K562 (cell line): ENCODE data around the gene RTN4. TPM values are rescaled to one million over a fixed set of nuclear protein-coding genes. Genes with fewer than 3 reads are reported as not detected.

Experiments used
- ARHGAP35 ChIP-seq: fragments of 450-650 bp; IDR thresholded peaks from 2 replicates; pipeline ENCODE4 v1.6.1; 2018; ENCODE audit not compliant: partially characterized antibody
- CHD4 ChIP-seq: fragments of 200-600 bp; sonication (generic); IDR thresholded peaks from 3 replicates; pipeline ENCODE4 v1.6.1; 2012; ENCODE audit warnings: low read depth, mild to moderate bottlenecking, mixed read lengths, low read length, inconsistent platforms; ENCODE audit not compliant: insufficient read depth, insufficient replicate concordance, poor library complexity, severe bottlenecking
- CSDE1 ChIP-seq, 2 experiments: fragments of 450-650 bp; IDR thresholded peaks; 2 replicates each; pipeline ENCODE4 v1.6.1; 2016; ENCODE audit warnings: mild to moderate bottlenecking in 1 of 2
- ESRRB ChIP-seq: fragments of 250-450 bp; sonication (Bioruptor Pico); IDR thresholded peaks from 2 replicates; pipeline ENCODE4 v1.5.0; 2020; ENCODE audit warnings: mild to moderate bottlenecking, moderate library complexity, borderline replicate concordance
- FUS ChIP-seq: fragments of 200-400 bp; formaldehyde crosslinking; optimal IDR thresholded peaks from 2 replicates; pipeline ENCODE3; 2017; ENCODE audit warnings: low read depth, low read length
- GTF2A2 ChIP-seq: IDR thresholded peaks from 2 replicates; pipeline ENCODE4 v1.6.1; 2016; ENCODE audit warnings: mild to moderate bottlenecking, missing genetic modification characterization, missing compliant biosample characterization
- HNRNPLL ChIP-seq: fragments of 200-400 bp; formaldehyde crosslinking; IDR thresholded peaks from 2 replicates; pipeline ENCODE4 v1.6.1; 2017; ENCODE audit warnings: low read length, low read depth, mild to moderate bottlenecking; ENCODE audit not compliant: poor library complexity, severe bottlenecking
- KDM2B ChIP-seq: fragments of 250-450 bp; sonication (Bioruptor Pico); IDR thresholded peaks from 2 replicates; pipeline ENCODE4 v1.8.0; 2021; ENCODE audit warnings: mild to moderate bottlenecking, moderate library complexity
- MBD2 ChIP-seq: sonication (generic); IDR thresholded peaks from 2 replicates; pipeline ENCODE4 v1.6.1; 2016; ENCODE audit warnings: low read depth, borderline replicate concordance
- NFIC ChIP-seq: fragments of 450-650 bp; IDR thresholded peaks from 2 replicates; pipeline ENCODE4 v1.6.1; 2017; ENCODE audit warnings: mild to moderate bottlenecking, inconsistent platforms
- POLR2H ChIP-seq: IDR thresholded peaks from 2 replicates; pipeline ENCODE4 v1.6.1; 2016; ENCODE audit warnings: missing genetic modification characterization, low read depth, mild to moderate bottlenecking, control low read depth, missing compliant biosample characterization, moderate library complexity
- PPARD ChIP-seq: fragments of 250-450 bp; sonication (Bioruptor Pico); IDR thresholded peaks from 2 replicates; pipeline ENCODE4 v1.8.0; 2022; ENCODE audit warnings: inconsistent platforms, mild to moderate bottlenecking, moderate library complexity
- PRPF4 ChIP-seq: fragments of 200-400 bp; formaldehyde crosslinking; IDR thresholded peaks from one replicate; pipeline ENCODE4 v1.6.1; 2017; ENCODE audit warnings: low read length, low read depth, mild to moderate bottlenecking; ENCODE audit not compliant: insufficient read depth, poor library complexity, severe bottlenecking
- SIX5 ChIP-seq, 2 experiments: IDR thresholded peaks; 2 replicates each; pipeline ENCODE4 v1.6.1; 2011; ENCODE audit warnings: low read length in 2 of 2, borderline replicate concordance in 1 of 2, low read depth in 1 of 2, mild to moderate bottlenecking in 1 of 2, moderate library complexity in 1 of 2; ENCODE audit not compliant: insufficient read depth in 1 of 2
- SMAD3 ChIP-seq: fragments of 450-650 bp; formaldehyde crosslinking; conservative IDR thresholded peaks from 2 replicates; pipeline ENCODE4 v1.4.0; 2020; ENCODE audit warnings: mild to moderate bottlenecking
- SRSF7 ChIP-seq: fragments of 200-400 bp; formaldehyde crosslinking; optimal IDR thresholded peaks from 2 replicates; pipeline ENCODE3; 2017; ENCODE audit warnings: mild to moderate bottlenecking, low read depth, low read length
- SRSF9 ChIP-seq: fragments of 200-400 bp; formaldehyde crosslinking; IDR thresholded peaks from 2 replicates; pipeline ENCODE4 v1.6.1; 2017; ENCODE audit warnings: low read depth, low read length, borderline replicate concordance
- SUPT5H ChIP-seq: fragments of 450-650 bp; IDR thresholded peaks from 2 replicates; pipeline ENCODE4 v1.6.1; 2016
- THRA ChIP-seq: fragments of 450-650 bp; IDR thresholded peaks from 2 replicates; pipeline ENCODE4 v1.6.1; 2017; ENCODE audit warnings: mild to moderate bottlenecking, moderate library complexity
- USF1 ChIP-seq: sonication (generic); formaldehyde crosslinking; IDR thresholded peaks from 2 replicates; pipeline ENCODE4 v1.9.0; 2022; ENCODE audit warnings: mild to moderate bottlenecking, missing genetic modification reagents
- polyA plus RNA-seq, 8 experiments: library from polyadenylated mRNA; depleted of rRNA in 4 of 8; stranded (reverse) in 5 of 8; unstranded in 3 of 8; fragments of >200 nt; fragmentation: Nextera tagmentation in 2 of 8; fragmentation: Illumina TruSeq in 1 of 8; extraction: Ambion mirVana in 2 of 8; extraction: Trizol in 1 of 8; gene quantifications; 2 replicates each; pipeline versions ENCODE4 v1.2.1 to v1.2.3, GENCODE V29; 2011 to 2014; ENCODE audit warnings: inconsistent platforms in 1 of 8, missing spikeins in 1 of 8
- total RNA-seq, 7 experiments: library from RNA; depleted of rRNA in 6 of 7; stranded (reverse); fragments of >200 nt in 6 of 7; fragmentation: Illumina TruSeq in 2 of 7; extraction: Trizol in 2 of 7; gene quantifications; 2 replicates each; pipeline versions ENCODE4 v1.2.1 to v1.2.3, GENCODE V29; 2011 to 2021; ENCODE audit warnings: low replicate concordance in 1 of 7
- TF ChIP-seq, protein P1 (sequence below): sonication (generic); formaldehyde crosslinking; IDR thresholded peaks from 2 replicates; pipeline ENCODE4 v1.4.0; 2020; ENCODE audit warnings: mild to moderate bottlenecking, missing genetic modification reagents
- TF ChIP-seq, protein P2 (sequence below): sonication (generic); formaldehyde crosslinking; IDR thresholded peaks from 2 replicates; pipeline ENCODE4 v1.8.0; 2022; ENCODE audit warnings: mild to moderate bottlenecking, missing genetic modification reagents

The RTN4 gene
- total and polyA plus RNA-seq, 9 of the 15 experiments (the other 6 are each of a cell fraction or from before 2014, with no cell fraction given): 73.0 to 248 (median 116) TPM

DNA sequence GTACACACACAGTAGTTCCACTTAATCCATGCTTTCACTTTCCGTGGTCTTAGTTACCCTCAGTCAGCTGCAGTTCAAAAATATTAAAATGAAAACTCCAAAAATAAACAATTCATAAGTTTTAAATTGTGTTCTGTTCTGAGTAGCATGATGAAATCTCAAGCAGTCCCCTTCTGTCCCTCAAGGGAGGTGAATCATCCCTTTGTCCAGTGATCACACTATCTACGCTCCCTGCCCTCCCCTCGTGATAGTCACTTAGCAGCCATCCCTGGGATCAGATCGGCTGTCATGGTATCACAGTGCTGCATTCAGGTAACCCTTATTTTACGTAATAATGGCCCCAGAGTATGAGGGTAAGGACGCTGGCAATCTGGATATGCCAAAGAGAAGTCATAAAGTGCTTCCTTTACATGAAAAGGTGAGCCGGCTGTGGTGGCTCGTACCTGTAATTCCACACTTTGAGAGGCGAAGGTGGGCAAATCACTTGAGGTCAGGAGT is 5.8 kb upstream of the RTN4 start (continued):
- TF ChIP-seq ARHGAP35 (no peak), ESRRB (no peak), CHD4 (no peak), CSDE1 (IDR thresholded peaks at IDR 0.05) (no peak), MBD2 (no peak), USF1 (CRISPR knock-in tag) (peak; percentile 43; the same call in 1 of the 2 replicates), THRA (no peak), PRPF4 (no peak), POLR2H (tag) (peak; percentile 65), SRSF9 (no peak), SIX5 (IDR thresholded peaks at IDR 0.05; ENCODE audit: borderline replicate concordance in 1 of 2, insufficient read depth in 1 of 2, low read depth in 1 of 2, low read length in 2 of 2) (no peak), NFIC (no peak), FUS (no peak), GTF2A2 (tag) (no peak), KDM2B (CRISPR knock-in tag) (no peak), HNRNPLL (no peak), SMAD3 (CRISPR knock-in tag) (no peak), SUPT5H (no peak), PPARD (CRISPR knock-in tag) (no peak), SRSF7 (no peak)
- TF ChIP-seq, protein P1, sequence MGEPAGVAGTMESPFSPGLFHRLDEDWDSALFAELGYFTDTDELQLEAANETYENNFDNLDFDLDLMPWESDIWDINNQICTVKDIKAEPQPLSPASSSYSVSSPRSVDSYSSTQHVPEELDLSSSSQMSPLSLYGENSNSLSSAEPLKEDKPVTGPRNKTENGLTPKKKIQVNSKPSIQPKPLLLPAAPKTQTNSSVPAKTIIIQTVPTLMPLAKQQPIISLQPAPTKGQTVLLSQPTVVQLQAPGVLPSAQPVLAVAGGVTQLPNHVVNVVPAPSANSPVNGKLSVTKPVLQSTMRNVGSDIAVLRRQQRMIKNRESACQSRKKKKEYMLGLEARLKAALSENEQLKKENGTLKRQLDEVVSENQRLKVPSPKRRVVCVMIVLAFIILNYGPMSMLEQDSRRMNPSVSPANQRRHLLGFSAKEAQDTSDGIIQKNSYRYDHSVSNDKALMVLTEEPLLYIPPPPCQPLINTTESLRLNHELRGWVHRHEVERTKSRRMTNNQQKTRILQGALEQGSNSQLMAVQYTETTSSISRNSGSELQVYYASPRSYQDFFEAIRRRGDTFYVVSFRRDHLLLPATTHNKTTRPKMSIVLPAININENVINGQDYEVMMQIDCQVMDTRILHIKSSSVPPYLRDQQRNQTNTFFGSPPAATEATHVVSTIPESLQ (CRISPR knock-in tag): no peak
- TF ChIP-seq, protein P2, sequence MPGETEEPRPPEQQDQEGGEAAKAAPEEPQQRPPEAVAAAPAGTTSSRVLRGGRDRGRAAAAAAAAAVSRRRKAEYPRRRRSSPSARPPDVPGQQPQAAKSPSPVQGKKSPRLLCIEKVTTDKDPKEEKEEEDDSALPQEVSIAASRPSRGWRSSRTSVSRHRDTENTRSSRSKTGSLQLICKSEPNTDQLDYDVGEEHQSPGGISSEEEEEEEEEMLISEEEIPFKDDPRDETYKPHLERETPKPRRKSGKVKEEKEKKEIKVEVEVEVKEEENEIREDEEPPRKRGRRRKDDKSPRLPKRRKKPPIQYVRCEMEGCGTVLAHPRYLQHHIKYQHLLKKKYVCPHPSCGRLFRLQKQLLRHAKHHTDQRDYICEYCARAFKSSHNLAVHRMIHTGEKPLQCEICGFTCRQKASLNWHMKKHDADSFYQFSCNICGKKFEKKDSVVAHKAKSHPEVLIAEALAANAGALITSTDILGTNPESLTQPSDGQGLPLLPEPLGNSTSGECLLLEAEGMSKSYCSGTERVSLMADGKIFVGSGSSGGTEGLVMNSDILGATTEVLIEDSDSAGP (CRISPR knock-in tag): no peak
